RCC 7860 (cell line): Measurements from ENCODE around the gene DYNC1LI1.
A peak's percentile ranks its signal among the peaks of the same experiment; 100 is the strongest.
"Not testable (repeated sequence)": the region's sequence is repeated elsewhere in the genome, so short reads cannot be mapped to it uniquely, and the experiment has no call there.

ENCODE experiments used
- DNase-seq: peaks from one replicate; pipeline ENCODE4 v3.0.0-alpha.2; 2015; ENCODE audit warnings: low spot score
- FAIRE-seq: peaks from 2 replicates; lab custom pipeline; 2012; peaks lifted over from hg19 to GRCh38; lab: Jason Lieb, UNC

Gene DYNC1LI1

GRCh38 chr3:32584660-32585059 is 14.0 kb upstream of the DYNC1LI1 start:
- no peak for DNase-seq
- FAIRE-seq = no peak

- FAIRE-seq (no peak), DNase-seq (no peak)
These were observed 13.1 kb upstream of the DYNC1LI1 start for GRCh38 chr3:32583708-32584107.

GRCh38 chr3:32578669-32579068 is 8.0 kb upstream of the DYNC1LI1 start:
- FAIRE-seq, DNase-seq: not testable (repeated sequence)

- DNase-seq = no peak
- no peak for FAIRE-seq
These were observed 7.2 kb upstream of the DYNC1LI1 start for GRCh38 chr3:32577581-32578556.

- no peak for FAIRE-seq
These were observed 6.5 kb upstream of the DYNC1LI1 start for GRCh38 chr3:32577174-32577573.

GRCh38 chr3:32575451-32576113 is 4.9 kb upstream of the DYNC1LI1 start:
- FAIRE-seq = no peak

More at GRCh38 chr3:32577174-32577573, 6.5 kb upstream of the DYNC1LI1 start:
- DNase-seq = no peak

GRCh38 chr3:32571192-32571485 is 481 bp upstream of the DYNC1LI1 start:
- DNase-seq (no peak), FAIRE-seq (no peak)

More at GRCh38 chr3:32575451-32576113, 4.9 kb upstream of the DYNC1LI1 start:
- no peak for DNase-seq

GRCh38 chr3:32569540-32570420 is 878 bp downstream of the DYNC1LI1 start:
- FAIRE-seq (no peak), DNase-seq (no peak)

GRCh38 chr3:32568953-32569352 is 1.7 kb downstream of the DYNC1LI1 start:
- FAIRE-seq = no peak

GRCh38 chr3:32564195-32564594 is 6.5 kb downstream of the DYNC1LI1 start:
- no peak for FAIRE-seq
- no peak for DNase-seq

More at GRCh38 chr3:32568953-32569352, 1.7 kb downstream of the DYNC1LI1 start:
- DNase-seq = no peak

GRCh38 chr3:32562640-32563039 is 8.0 kb downstream of the DYNC1LI1 start:
- DNase-seq (no peak), FAIRE-seq (no peak)

- DNase-seq (no peak), FAIRE-seq (no peak)
These were observed 12.9 kb downstream of the DYNC1LI1 start for GRCh38 chr3:32557640-32558352.

GRCh38 chr3:32556332-32556731 is 14.3 kb downstream of the DYNC1LI1 start:
- DNase-seq = no peak
- no peak for FAIRE-seq

- DNase-seq = no peak
- no peak for FAIRE-seq
These were observed 16.7 kb downstream of the DYNC1LI1 start for GRCh38 chr3:32553973-32554372.

GRCh38 chr3:32553459-32553858 is 17.2 kb downstream of the DYNC1LI1 start:
- no peak for DNase-seq
- no peak for FAIRE-seq

- FAIRE-seq (no peak), DNase-seq (no peak)
These were observed 18.6 kb downstream of the DYNC1LI1 start for GRCh38 chr3:32552013-32552412.

- no peak for FAIRE-seq
These were observed 19.2 kb downstream of the DYNC1LI1 start for GRCh38 chr3:32551496-32551895.

GRCh38 chr3:32551087-32551486 is 19.6 kb downstream of the DYNC1LI1 start:
- FAIRE-seq (peak; percentile 65), DNase-seq (no peak)

More at GRCh38 chr3:32551496-32551895, 19.2 kb downstream of the DYNC1LI1 start:
- DNase-seq = no peak

GRCh38 chr3:32545305-32545704 is 25.4 kb downstream of the DYNC1LI1 start:
- DNase-seq (no peak), FAIRE-seq (no peak)

GRCh38 chr3:32544894-32545293 is 25.8 kb downstream of the DYNC1LI1 start:
- FAIRE-seq (no peak), DNase-seq (no peak)
